Stimulated activated CD8-positive, alpha-beta memory T cell treated with anti-CD3 and anti-CD28 coated beads, Interleukin-4, amount 100 ng/mL, for 24 hours (primary cell): Measurements from ENCODE around the gene PSMD3.

ENCODE experiments used
- DNase-seq: peaks from one replicate; pipeline ENCODE4 v3.0.0-alpha.2; 2020; ENCODE audit warnings: low read depth

PSMD3 gene

GRCh38 chr17:39960524-39961041, 20.0 kb upstream of the PSMD3 start:
- no peak for DNase-seq

DNA sequence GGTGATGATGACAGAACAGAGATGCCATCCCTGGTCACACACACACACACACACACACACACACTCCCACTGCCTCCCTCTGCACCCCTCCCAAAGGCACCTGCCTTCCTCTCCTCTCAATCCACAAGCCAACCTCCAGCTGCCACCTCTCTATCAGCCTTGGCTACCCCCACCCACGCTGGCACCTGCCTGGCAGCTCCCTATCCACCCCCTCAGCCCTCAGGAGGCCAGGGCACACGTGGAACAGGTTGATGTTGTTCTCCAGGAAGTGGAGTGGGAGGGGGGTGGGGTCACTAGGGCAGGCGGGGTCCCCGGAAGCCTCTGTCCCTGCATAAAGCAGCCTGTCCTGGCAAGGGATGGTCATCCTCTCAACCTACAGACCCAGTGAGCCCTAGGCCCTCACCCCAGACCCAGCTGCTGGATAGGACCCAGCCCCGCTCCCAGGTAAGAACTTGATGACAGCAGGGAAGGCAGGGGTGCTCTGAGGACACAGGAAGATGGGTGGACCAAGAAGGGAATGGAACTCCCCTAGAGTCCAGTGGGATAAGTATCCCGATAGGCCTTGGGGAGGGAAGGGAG, 17.9 kb upstream of the PSMD3 start, which contains the start of gene GSDMA:
Gene GSDMA (plus strand): TSS at position 363 of the 579 bp plus-strand sequence. CDS start 2,684 bp downstream, outside the sequence.
- DNase-seq: no peak

- no peak for DNase-seq
Observed at GRCh38 chr17:39963829-39964228, 16.8 kb upstream of the PSMD3 start.

DNA sequence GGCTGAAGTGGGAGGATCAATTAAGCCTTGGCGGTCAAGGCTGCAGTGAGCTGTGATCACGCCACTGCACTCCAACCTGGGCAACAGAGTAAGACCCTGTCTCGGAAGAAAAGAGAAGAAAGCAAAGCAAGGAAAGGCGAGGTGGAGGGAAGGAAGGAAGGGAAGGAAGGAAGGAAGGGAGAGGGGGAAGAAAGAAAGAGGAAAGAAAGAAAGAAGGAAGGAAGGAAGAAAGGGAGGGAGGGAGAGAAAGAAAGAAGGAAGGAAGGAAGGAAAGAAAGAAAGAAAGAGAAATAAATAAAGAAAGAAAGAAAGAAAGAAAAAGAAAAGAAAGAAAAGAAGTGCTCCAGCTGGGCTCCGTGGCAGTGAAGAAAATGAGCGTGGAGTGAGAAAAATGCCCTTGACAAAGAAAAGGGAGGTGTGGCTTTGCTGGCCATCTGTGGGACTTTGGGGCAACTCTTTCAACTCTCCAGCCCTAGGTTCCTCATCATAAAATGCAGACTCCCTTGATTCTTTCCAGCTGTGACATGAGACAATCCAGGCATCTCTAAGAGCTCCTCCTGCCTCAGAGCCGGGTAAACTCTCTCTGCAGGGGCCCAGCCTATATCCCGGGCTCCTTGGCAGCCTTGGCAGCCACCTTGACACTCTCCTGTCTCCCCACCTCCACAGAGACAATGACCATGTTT, 15.4 kb upstream of the PSMD3 start:
- no peak for DNase-seq

GRCh38 chr17:39966771-39967170, 13.8 kb upstream of the PSMD3 start:
- no peak for DNase-seq

GRCh38 chr17:39968761-39969160, 11.8 kb upstream of the PSMD3 start:
- no peak for DNase-seq

DNA sequence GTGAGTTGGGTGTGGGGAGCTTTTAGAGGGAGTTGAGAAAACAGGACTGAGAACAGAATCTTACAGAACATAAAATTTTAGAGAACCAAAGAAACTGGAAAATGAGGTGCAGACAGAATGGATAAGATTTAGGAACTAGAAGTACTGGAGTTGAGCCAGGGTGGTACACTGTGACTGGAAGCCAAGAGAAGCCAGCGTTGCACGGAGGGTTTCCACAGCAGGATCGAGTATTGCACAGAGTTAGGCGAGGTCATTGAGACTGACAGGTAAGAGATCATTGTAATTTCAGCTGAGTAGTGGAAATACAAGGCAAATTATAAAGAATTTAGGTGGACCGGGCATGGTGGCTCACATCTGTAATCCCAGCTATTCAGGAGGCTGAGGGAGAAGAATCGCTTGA, 11.2 kb upstream of the PSMD3 start:
- no peak for DNase-seq

- no peak for DNase-seq
Observed at GRCh38 chr17:39970157-39970692, 10.4 kb upstream of the PSMD3 start.

DNA sequence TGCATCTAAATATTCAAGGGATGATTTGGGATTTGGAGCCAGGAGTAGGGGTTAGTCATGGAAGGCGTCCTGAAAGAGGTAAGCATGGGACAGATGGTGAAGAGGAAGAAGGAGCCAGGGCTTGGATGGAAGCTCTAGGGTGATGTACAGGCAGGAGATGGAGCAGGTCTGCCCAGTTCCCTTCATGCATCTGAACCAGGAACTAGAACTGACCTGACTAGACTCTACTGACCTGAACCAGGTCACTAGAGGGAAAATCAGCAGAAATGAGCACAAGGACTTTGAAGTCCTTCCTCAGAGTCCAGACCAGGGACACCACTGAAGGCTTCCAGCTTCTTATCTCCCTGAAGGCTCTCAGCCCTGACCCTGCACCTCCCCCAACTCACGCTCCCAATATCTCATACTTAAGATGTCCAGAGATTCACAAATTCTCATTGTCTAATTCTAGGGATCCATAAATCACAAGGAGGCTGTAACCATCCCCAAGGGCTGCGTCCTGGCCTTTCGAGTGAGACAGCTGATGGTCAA, 9.5 kb upstream of the PSMD3 start:
- no peak for DNase-seq

- DNase-seq: no peak
Observed at GRCh38 chr17:39972271-39972670, 8.3 kb upstream of the PSMD3 start.

- no peak for DNase-seq
Observed at GRCh38 chr17:39973496-39973895, 7.1 kb upstream of the PSMD3 start.

- no peak for DNase-seq
Observed at GRCh38 chr17:39974433-39974832, 6.2 kb upstream of the PSMD3 start.

DNA sequence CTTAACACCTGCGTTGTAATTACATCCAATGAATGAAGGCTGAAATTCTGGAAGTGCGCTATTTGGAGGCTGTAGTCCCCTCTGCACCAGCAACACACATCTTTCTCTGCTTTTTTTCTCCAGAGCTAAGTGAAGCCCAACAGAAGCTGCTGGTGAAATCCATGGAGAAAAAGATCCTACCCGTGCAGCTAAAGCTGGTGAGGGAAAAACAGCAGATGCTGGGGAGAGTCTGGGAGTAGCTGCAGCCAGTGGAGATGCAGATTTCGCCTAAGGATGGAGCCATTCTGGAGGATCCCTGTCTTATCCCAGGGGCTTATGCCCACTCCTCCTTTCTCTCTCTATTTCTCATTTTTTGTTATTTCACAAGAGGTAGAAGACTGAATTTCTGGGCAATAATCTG, 4.8 kb upstream of the PSMD3 start:
- DNase-seq: no peak

- DNase-seq: no peak
Observed at GRCh38 chr17:39979016-39979670, 1.5 kb upstream of the PSMD3 start.

DNA sequence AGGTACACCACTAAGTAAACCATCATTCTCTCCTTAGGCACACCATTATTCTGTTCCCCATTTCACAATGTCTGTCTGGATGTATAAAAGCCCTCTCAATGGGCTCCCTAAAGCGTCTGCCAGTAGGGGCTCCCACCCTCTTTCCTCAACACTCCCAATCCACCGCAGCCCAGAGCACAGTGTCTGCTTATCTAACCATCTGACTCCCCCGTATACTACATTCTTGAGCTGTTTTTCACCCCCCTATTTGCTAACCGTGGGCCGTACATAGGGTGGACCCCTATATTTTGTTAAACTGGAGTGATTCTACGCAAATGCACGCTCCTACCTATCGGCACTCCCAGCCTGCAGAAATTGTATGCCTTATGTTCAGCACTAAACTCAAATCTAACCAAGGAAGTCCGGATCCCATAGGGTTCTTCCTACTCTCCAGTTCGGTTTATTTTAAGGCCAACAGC, 685 bp upstream of the PSMD3 start:
- DNase-seq: no peak

- DNase-seq: no peak
Observed at GRCh38 chr17:39981207-39981741, 667 bp downstream of the PSMD3 start.

GRCh38 chr17:39981766-39982375, 1.3 kb downstream of the PSMD3 start:
- DNase-seq: no peak

DNA sequence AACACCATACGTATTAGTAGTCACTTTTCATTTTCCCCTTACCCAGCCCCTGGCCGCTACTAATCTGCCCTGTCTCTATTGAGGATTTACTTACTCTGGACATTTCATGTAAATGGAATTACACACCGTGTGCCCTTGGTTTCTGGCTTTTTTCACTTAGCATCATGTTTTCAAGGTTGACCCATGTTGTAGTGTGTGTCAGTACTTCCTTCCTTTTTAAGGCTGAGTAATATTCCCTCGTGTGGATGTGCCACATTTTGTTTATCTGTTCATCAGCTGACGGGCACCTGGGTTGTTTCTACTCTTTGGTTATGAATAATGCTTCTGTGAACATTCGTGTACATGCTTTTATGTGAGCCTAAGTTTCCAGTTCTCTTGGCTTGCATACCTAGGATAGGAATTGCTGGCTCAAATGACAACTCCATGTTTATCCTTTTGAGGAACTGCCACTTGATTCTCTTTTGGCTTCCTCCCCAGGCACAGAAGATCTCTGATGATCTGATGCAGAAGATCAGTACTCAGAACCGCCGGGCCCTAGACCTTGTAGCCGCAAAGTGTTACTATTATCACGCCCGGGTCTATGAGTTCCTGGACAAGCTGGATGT, 7.7 kb downstream of the PSMD3 start:
- no peak for DNase-seq

DNA sequence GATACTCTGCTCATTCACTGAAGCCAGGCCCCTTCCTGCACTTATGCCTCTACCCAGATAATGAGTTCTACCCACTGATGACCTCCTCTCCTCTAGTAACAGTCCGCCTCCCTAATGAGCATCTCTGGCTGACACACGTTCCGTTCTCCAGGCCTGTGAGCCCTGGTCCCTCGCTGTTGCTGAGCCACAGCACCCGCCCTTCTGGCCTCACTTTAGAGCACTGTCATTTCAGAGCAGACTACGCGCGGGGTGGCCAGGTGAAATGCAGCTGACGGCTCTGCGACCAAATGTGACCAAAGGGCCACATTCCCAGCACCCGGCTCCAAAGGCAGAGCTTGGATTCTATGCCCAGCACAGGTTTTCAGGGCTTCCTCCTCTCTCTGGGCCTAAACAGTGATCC, 13.8 kb downstream of the PSMD3 start:
- DNase-seq: no peak

DNA sequence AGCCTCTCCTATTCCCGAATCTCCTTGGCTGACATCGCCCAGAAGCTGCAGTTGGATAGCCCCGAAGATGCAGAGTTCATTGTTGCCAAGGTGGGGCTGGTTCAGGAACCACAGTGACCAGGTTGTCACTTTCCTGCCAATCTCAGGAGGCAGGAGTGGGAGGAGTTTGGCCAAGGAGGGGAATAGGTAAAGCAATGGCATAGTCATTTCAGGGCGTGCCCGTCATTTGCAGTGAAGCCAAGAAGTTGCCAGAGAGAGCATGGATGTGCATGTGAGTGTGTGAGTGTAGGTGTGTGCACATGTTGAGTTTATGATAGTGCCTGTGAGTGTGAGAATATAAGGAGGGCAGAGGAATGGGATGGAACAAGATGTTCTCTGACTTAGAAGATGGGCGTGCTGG, 14.8 kb downstream of the PSMD3 start:
- DNase-seq: no peak

DNA sequence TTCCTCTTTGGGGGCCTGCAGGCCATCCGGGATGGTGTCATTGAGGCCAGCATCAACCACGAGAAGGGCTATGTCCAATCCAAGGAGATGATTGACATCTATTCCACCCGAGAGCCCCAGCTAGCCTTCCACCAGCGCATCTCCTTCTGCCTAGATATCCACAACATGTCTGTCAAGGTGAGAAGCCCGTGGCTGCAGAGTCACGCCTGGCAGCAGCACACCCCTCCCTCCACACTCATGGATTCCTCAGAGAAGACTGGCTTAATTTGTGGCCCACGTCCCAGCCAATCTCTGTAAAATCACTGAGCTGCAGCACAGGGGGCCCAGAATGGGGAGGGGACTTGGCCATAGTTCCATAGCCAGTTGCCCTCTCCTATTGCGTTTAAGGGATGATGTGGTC, 15.6 kb downstream of the PSMD3 start:
- no peak for DNase-seq

- DNase-seq: no peak
Observed at GRCh38 chr17:39996800-39997199, 16.2 kb downstream of the PSMD3 start.
